Kidney (tissue), 14 donors: Measurements from ENCODE around the gene IGFBP1. TPM values are rescaled to one million over a fixed set of nuclear protein-coding genes. Genes with fewer than 3 reads are reported as not detected.

Experiments
- DNase-seq, 5 donors: peaks; one replicate each; pipeline ENCODE4 v3.0.0-alpha.2; 2013 to 2020
- FAIRE-seq: peaks from 2 replicates; lab custom pipeline; 2012; peaks lifted over from hg19 to GRCh38; lab: Jason Lieb, UNC
- H3K27ac ChIP-seq, 2 donors: one replicate each; pipeline ENCODE4 v1.7.0; 2013; ENCODE audit warnings: low read depth in 2 of 2, low read length in 2 of 2, inconsistent platforms in 1 of 2
- H3K27me3 ChIP-seq: one replicate; pipeline ENCODE4 v1.7.1; 2013; ENCODE audit warnings: low read length, inconsistent platforms; ENCODE audit not compliant: control insufficient read depth, insufficient read depth
- H3K36me3 ChIP-seq, 3 donors: one replicate each; pipeline versions ENCODE4 v1.7.0 to v1.7.1; 2013; ENCODE audit warnings: low read length in 3 of 3, control low read depth in 1 of 3, inconsistent platforms in 1 of 3; ENCODE audit not compliant: insufficient read depth in 3 of 3, control insufficient read depth in 2 of 3
- H3K4me1 ChIP-seq, 3 donors: one replicate each; pipeline versions ENCODE4 v1.7.0 to v1.7.1; 2013; ENCODE audit warnings: low read length in 3 of 3, inconsistent platforms in 1 of 3, low read depth in 1 of 3; ENCODE audit not compliant: control insufficient read depth in 2 of 3, insufficient read depth in 2 of 3
- H3K4me3 ChIP-seq, 3 donors: one replicate each; pipeline versions ENCODE4 v1.7.0 to v1.8.1; 2013; ENCODE audit warnings: low read length in 3 of 3, control low read depth in 1 of 3, inconsistent platforms in 1 of 3
- H3K9ac ChIP-seq, 3 donors: one replicate each; pipeline versions ENCODE4 v1.7.0 to v1.7.1; 2013; ENCODE audit warnings: low read length in 3 of 3, control low read depth in 1 of 3, inconsistent platforms in 1 of 3
- H3K9me3 ChIP-seq, 3 donors: one replicate each; pipeline versions ENCODE4 v1.7.0 to v1.7.1; 2013; ENCODE audit warnings: low read length in 3 of 3, control low read depth in 1 of 3, inconsistent platforms in 1 of 3; ENCODE audit not compliant: control insufficient read depth in 2 of 3, insufficient read depth in 1 of 3
- CTCF ChIP-seq: IDR thresholded peaks from 3 replicates; pipeline ENCODE4 v1.5.1; 2012; ENCODE audit warnings: mild to moderate bottlenecking, moderate library complexity, borderline replicate concordance; ENCODE audit not compliant: insufficient read depth; ENCODE audit errors: extremely low read depth
- intact Hi-C: fragments of 100-400 bp; cut with DNase I; formaldehyde crosslinking; loops from one replicate; pipeline ENCODE4 v1.11.1; 2022
- polyA plus RNA-seq: library from polyadenylated mRNA; stranded (reverse); fragments of 350-450 nt; fragmentation: Illumina TruSeq; extraction: RNeasy Lipid Tissue Mini Kit (QIAGEN cat#74804); gene quantifications from one replicate; pipeline ENCODE4 v1.2.3, GENCODE V29; 2014; ENCODE audit warnings: low read depth, low replicate concordance; ENCODE audit not compliant: insufficient read depth
- total RNA-seq: library from RNA; stranded (reverse); fragmentation: NEBNext Ultra II Directional; extraction: Animal tissue kit (Norgen Biotek cat#: 25700); gene quantifications from one replicate; pipeline ENCODE4 v1.2.1, GENCODE V29; 2021
- donor health status: control.
- donor health status: control.
- donor health status: control.
- donor health status: control.
- donor health status: control.
- donor health status: DM: yes; HTN: yes; CAD: no.
- donor health status: Normal renal cell carcinoma (clear cell type).

IGFBP1 gene
- total and polyA plus RNA-seq, 2 donors from 2014 or later = 0.65 TPM; not detected in 1

GRCh38 chr7:45923818-45924217 is 35.5 kb downstream of the IGFBP1 start:
- H3K27ac ChIP-seq = no peak overlapping the region
- H3K4me3 ChIP-seq = no peak overlapping the region
- no peak for FAIRE-seq
- peak in 1 of 5 donors; percentile 4 for DNase-seq
- TF ChIP-seq CTCF = no peak
- peaks cover 3% of the 10 kb centered on the region for H3K27me3 ChIP-seq
- H3K9ac ChIP-seq = no peak overlapping the region
- H3K36me3 ChIP-seq = no peaks in the 10 kb centered on the region
- H3K9me3 ChIP-seq = no peaks in the 10 kb centered on the region
- intact Hi-C loops = loop anchor here (5.0 to 10.0 kb wide), 2 partner anchors 428 to 1171 kb away; no protein-coding TSS in a partner anchor
- peaks cover 0 to 21% (median 7%) of the 10 kb centered on the region in 3 donors for H3K4me1 ChIP-seq

- no peak for FAIRE-seq
- no peak for TF ChIP-seq CTCF
- H3K9me3 ChIP-seq = no peaks in the 10 kb centered on the region
- H3K9ac ChIP-seq = no peak overlapping the region
- peaks cover 3% of the 10 kb centered on the region for H3K27me3 ChIP-seq
- intact Hi-C loops = loop anchor here (5.0 to 10.0 kb wide), 2 partner anchors 428 to 1171 kb away; no protein-coding TSS in a partner anchor
- DNase-seq = no peak
- H3K27ac ChIP-seq = no peak overlapping the region
- peaks cover 0 to 21% (median 7%) of the 10 kb centered on the region in 3 donors for H3K4me1 ChIP-seq
- H3K4me3 ChIP-seq = no peak overlapping the region
- H3K36me3 ChIP-seq = no peaks in the 10 kb centered on the region
Observed at GRCh38 chr7:45924283-45924682, 36.0 kb downstream of the IGFBP1 start.

GRCh38 chr7:45927721-45928120 is 39.4 kb downstream of the IGFBP1 start:
- intact Hi-C loops = loop anchor here (10.0 kb wide), 1 partner anchor 1167 kb away; no protein-coding TSS in a partner anchor
- Histone ChIP-seq H3K27me3 (no peaks in the 10 kb centered on the region), H3K9me3 (no peaks in the 10 kb centered on the region), H3K4me1 (peaks cover 0 to 4% (median 0%) of the 10 kb centered on the region in 3 donors), H3K36me3 (no peaks in the 10 kb centered on the region), H3K27ac (no peak overlapping the region), H3K4me3 (no peak overlapping the region), H3K9ac (no peak overlapping the region)
- TF ChIP-seq CTCF = no peak
- DNase-seq (no peak), FAIRE-seq (no peak)

GRCh38 chr7:45930967-45931366 is 42.7 kb downstream of the IGFBP1 start:
- FAIRE-seq (no peak), DNase-seq (no peak)
- H3K27ac ChIP-seq = no peak overlapping the region
- H3K36me3 ChIP-seq = no peaks in the 10 kb centered on the region
- H3K4me3 ChIP-seq = no peak overlapping the region
- no peak overlapping the region for H3K9ac ChIP-seq
- intact Hi-C loops = no loop called here
- no peak for TF ChIP-seq CTCF
- no peaks in the 10 kb centered on the region for H3K9me3 ChIP-seq
- H3K27me3 ChIP-seq = no peaks in the 10 kb centered on the region
- no peaks in the 10 kb centered on the region for H3K4me1 ChIP-seq
